Upper lobe of right lung (tissue), 1 donor: ENCODE measurements around the gene STK32C. TPM values are rescaled to one million over a fixed set of nuclear protein-coding genes. Genes with fewer than 3 reads are reported as not detected.

Experiments
- ATAC-seq: fragments of 200-7000 bp; cut with Tn5 transposase; one replicate; pipeline ENCODE4 v1.9.1; 2020; ENCODE audit warnings: mild to moderate bottlenecking, moderate library complexity
- DNase-seq: peaks from one replicate; pipeline ENCODE4 v3.0.0-alpha.2; 2020
- H3K27ac ChIP-seq: fragments of 200-600 bp; one replicate; pipeline ENCODE4 v1.8.0; 2022
- H3K27me3 ChIP-seq: fragments of 200-600 bp; one replicate; pipeline ENCODE4 v1.8.0; 2022; ENCODE audit warnings: mild to moderate bottlenecking
- H3K36me3 ChIP-seq: fragments of 200-600 bp; one replicate; pipeline ENCODE4 v1.8.0; 2022
- H3K4me1 ChIP-seq: fragments of 200-600 bp; one replicate; pipeline ENCODE4 v1.8.0; 2022
- H3K4me3 ChIP-seq: fragments of 200-600 bp; one replicate; pipeline ENCODE4 v1.8.0; 2022; ENCODE audit warnings: mild to moderate bottlenecking
- H3K9me3 ChIP-seq: fragments of 200-600 bp; one replicate; pipeline ENCODE4 v1.8.0; 2022
- intact Hi-C: fragments of 100-400 bp; cut with DNase I; formaldehyde crosslinking; loops from one replicate; pipeline ENCODE4 v1.11.0; 2022
- total RNA-seq: library from RNA; stranded (reverse); fragmentation: NEBNext Ultra II Directional; extraction: Animal tissue kit (Norgen Biotek cat#: 25700); gene quantifications from one replicate; pipeline ENCODE4 v1.2.1, GENCODE V29; 2021
- TF ChIP-seq, protein P1 (sequence below): fragments of 200-600 bp; IDR thresholded peaks from one replicate; pipeline ENCODE4 v1.8.0; 2022; ENCODE audit warnings: antibody characterized with exemption
- donor health status: DM: no; HTN: yes; CAD: no; lungs with severe emphysema.

The STK32C gene
- total RNA-seq, 1 donor from 2014 or later = 13.2 TPM

- no peak for DNase-seq
These were observed 97.0 kb downstream of the STK32C start for GRCh38 chr10:132210766-132211165.

GRCh38 chr10:132209978-132210530, 97.7 kb downstream of the STK32C start:
- no peaks in the 10 kb centered on the region for H3K9me3 ChIP-seq
- no peak overlapping the region for H3K4me3 ChIP-seq
- no peak overlapping the region for H3K27ac ChIP-seq
- no peaks in the 10 kb centered on the region for H3K36me3 ChIP-seq
- no peak for DNase-seq
- H3K27me3 ChIP-seq = no peaks in the 10 kb centered on the region
- TF ChIP-seq, protein P1, sequence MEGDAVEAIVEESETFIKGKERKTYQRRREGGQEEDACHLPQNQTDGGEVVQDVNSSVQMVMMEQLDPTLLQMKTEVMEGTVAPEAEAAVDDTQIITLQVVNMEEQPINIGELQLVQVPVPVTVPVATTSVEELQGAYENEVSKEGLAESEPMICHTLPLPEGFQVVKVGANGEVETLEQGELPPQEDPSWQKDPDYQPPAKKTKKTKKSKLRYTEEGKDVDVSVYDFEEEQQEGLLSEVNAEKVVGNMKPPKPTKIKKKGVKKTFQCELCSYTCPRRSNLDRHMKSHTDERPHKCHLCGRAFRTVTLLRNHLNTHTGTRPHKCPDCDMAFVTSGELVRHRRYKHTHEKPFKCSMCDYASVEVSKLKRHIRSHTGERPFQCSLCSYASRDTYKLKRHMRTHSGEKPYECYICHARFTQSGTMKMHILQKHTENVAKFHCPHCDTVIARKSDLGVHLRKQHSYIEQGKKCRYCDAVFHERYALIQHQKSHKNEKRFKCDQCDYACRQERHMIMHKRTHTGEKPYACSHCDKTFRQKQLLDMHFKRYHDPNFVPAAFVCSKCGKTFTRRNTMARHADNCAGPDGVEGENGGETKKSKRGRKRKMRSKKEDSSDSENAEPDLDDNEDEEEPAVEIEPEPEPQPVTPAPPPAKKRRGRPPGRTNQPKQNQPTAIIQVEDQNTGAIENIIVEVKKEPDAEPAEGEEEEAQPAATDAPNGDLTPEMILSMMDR = no peak
- ATAC-seq = no peak
- no peaks in the 10 kb centered on the region for H3K4me1 ChIP-seq
- intact Hi-C loops = no loop called here

More at GRCh38 chr10:132210766-132211165, 97.0 kb downstream of the STK32C start:
- H3K36me3 ChIP-seq = no peaks in the 10 kb centered on the region
- ATAC-seq = no peak
- no peaks in the 10 kb centered on the region for H3K27me3 ChIP-seq
- H3K4me1 ChIP-seq = no peaks in the 10 kb centered on the region
- H3K27ac ChIP-seq = no peak overlapping the region
- TF ChIP-seq, protein P1 = no peak
- H3K4me3 ChIP-seq = no peak overlapping the region
- intact Hi-C loops = no loop called here
- H3K9me3 ChIP-seq = no peaks in the 10 kb centered on the region

DNA sequence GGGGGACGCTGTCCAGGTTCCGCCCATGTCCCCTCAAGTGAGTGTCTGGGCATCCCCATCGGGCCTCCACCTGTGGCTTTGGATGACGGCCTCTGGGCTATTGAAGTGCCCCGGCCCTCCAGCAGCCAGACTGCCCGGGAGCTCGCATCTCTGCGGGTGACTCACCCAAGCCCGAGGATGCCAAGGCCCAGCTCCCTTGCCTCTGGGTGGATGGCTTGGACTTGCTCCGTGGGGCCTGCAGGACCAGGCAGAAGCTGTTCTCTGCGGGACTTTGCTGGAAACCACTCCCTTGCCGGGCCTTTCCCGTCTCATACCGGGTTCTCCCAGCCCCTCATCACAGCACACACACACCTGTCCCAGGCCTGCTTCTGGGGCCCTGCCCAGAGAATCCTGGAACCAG, 98.6 kb downstream of the STK32C start:
- H3K4me1 ChIP-seq = no peaks in the 10 kb centered on the region
- ATAC-seq (no peak), DNase-seq (no peak)
- no peaks in the 10 kb centered on the region for H3K36me3 ChIP-seq
- no peak overlapping the region for H3K4me3 ChIP-seq
- intact Hi-C loops = no loop called here
- no peaks in the 10 kb centered on the region for H3K27me3 ChIP-seq
- TF ChIP-seq, protein P1 = no peak
- no peak overlapping the region for H3K27ac ChIP-seq
- no peaks in the 10 kb centered on the region for H3K9me3 ChIP-seq

GRCh38 chr10:132208462-132209050, 99.2 kb downstream of the STK32C start:
- no peak for DNase-seq
- Histone ChIP-seq H3K9me3 (no peaks in the 10 kb centered on the region), H3K27me3 (no peaks in the 10 kb centered on the region), H3K36me3 (no peaks in the 10 kb centered on the region), H3K4me1 (no peaks in the 10 kb centered on the region), H3K27ac (no peak overlapping the region), H3K4me3 (no peak overlapping the region)
- no peak for ATAC-seq
- TF ChIP-seq, protein P1 = no peak
- intact Hi-C loops = no loop called here

- Histone ChIP-seq H3K27ac (no peak overlapping the region), H3K4me3 (no peak overlapping the region), H3K27me3 (no peaks in the 10 kb centered on the region), H3K9me3 (no peaks in the 10 kb centered on the region), H3K36me3 (no peaks in the 10 kb centered on the region), H3K4me1 (no peaks in the 10 kb centered on the region)
- no peak for ATAC-seq
- DNase-seq = no peak
- intact Hi-C loops = no loop called here
- TF ChIP-seq, protein P1 = no peak
These were observed 100.0 kb downstream of the STK32C start for GRCh38 chr10:132207536-132208461.
